CD4-positive, alpha-beta T cell treated with Interferon gamma for 1 hour (primary cell): ENCODE data around the gene PHC2.
A peak's percentile ranks its signal among the peaks of the same experiment; 100 is the strongest.

Source experiments
- DNase-seq: peaks from one replicate; pipeline ENCODE4 v3.0.0-alpha.2; 2020

PHC2 gene

DNA sequence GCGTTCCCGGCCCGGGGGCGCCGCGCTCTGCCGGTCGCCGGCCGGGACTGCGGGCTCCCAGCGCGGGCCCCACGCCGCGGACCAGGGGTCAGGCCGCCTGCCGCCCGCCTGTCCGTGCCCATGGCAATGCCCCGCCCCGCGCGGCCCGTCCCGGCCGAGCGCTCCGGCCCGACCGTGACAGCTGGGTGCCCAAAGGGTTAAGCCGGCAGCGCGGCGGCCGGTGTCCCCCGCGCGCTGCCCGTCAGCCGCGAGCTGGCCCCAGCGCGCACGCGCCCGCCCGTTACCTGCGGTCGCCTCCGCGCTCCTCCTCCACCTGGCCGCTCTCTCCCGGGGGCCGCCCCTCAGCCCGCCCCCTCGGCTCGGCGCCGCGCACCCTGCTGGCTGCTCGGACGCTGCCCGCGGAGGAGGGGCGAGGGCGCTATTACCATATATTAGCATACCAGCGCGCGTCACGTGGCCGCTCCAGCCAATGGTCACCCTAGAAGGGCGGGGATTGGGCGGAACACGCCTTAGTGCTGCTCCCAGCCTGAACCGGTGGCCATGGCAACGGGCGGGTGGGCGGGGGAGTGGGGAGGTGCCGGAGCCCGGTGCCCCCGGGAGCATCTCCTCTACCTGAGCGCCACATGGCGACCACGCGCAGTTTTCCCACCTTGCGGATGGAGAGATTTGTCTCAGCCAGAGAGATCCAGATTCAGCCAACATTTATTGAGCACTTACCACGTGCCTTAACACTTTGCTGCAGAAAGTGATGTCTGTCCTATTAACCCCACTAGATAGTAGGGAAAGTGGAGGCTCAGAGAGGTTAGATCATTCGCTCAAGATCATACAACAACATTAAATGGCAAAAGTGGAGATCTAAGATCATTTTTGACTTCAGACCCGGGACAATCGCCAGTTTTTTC lies at the start of gene PHC2:
Gene PHC2, minus strand, starts transcription at position 404 of the 902 bp plus-strand sequence. CDS start 55,556 bp downstream, outside the sequence.
- peak; percentile 95 for DNase-seq

- DNase-seq: no peak
Measured at GRCh38 chr1:33477451-33477850, 46.6 kb upstream of the PHC2 start.

DNA sequence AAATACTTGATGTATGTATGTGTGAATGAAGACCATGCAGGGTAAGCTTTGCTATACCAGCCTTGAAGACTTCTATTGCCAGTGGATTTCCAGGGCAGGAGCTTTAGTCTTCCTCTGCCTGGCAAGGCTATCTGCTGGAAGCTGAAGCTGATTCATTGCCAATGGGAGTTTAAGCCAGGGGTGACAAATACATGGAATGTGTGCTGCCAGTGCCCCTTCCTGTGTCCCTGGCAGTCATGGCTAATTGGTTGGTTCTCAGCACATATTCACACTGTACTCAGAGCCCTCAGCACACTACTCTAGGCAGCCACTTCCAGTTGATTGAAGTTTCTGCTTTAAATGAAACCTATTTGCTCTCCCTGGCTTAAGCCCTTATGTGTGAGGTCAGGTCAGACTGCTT lies 43.0 kb upstream of the PHC2 start:
- DNase-seq: no peak

GRCh38 chr1:33472269-33472980 lies 41.5 kb upstream of the PHC2 start, which contains the start of gene ZSCAN20:
ZSCAN20 (plus strand) TSS chr1:33472645; CDS start chr1:33479289, 6,644 bp downstream.
- DNase-seq: peak; percentile 85

GRCh38 chr1:33471416-33471815 lies 40.5 kb upstream of the PHC2 start:
- no peak for DNase-seq

- peak; percentile 56 for DNase-seq
Measured at GRCh38 chr1:33470495-33471012, 39.7 kb upstream of the PHC2 start.

GRCh38 chr1:33469691-33470090 lies 38.8 kb upstream of the PHC2 start:
- no peak for DNase-seq

DNA sequence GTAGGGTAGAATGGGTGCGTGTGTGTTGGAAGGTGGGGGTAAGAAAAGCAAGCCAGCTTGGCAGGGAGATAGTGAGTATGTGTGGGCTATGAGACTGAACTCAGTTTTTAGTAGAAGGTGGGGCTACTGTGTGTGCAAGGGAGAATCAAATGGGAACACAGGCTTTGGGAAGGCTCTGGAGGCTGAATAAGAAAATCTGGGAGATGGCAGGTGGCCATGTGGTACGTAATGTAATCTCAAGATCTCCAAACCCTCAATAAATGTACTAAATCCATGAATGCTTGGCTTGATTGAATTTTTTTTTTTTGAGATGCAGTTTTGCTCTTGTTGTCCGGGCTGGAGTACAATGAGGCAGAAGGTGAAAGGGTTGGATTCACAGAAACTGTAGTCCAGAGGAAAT lies 38.1 kb upstream of the PHC2 start:
- no peak for DNase-seq

DNA sequence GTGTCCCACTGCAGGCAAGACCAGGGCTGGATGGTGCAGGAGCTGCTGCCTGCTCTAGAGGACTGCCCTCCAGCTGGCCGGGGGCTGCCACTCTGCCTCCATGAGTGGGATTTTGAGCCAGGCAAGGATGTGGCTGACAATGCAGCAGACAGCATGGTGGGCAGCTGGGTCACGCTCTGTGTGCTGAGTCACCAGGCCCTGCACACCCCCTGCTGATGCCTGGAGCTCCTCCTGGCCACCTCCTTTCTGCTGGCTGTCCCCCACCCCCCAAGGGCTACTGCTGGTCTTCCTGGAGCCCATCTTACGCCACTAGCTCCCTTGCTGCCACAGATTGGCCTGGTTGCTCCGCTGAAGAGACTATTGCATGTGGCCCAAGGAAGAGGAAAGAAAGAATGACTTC lies 37.6 kb upstream of the PHC2 start:
- DNase-seq: no peak

DNA sequence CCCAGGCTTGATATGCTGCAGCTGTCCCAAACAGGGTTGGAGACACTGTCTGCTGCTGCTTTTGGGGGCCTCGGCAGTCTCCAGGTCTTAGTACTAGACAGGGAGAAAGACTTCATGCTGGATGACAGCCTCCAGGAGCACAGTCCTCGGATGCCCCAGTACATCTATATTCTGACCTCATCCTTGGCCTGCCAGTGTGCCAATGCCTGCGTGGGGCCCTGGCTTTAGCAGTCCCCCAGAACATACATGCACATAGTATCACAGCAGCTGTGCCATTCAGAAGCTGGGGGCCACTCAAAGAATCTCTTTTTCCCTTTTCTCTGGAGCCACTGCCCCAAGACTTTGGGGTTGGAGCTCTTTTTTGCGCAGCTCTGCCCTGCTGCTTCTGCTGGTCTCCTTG lies 37.1 kb upstream of the PHC2 start:
- no peak for DNase-seq

DNA sequence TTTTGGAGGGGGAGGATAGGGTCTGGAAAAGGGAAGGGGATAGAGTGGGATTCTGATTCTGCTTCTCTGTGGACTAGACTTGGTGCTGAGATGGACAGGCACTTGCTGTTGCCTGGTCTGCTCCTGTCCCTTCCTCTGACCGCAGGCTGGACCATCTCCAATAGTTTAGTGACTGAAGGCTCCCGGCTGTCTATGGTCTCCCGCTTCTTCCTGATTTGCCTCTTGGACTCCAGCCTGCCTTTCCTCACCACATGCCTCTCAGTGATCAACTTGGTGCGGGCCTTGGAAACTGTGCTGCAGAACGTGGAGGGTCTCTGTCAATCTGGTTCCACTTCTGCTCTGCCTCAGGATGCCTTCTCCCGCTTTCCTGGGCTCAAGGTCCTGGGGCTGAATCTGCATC lies 35.3 kb upstream of the PHC2 start:
- no peak for DNase-seq

- DNase-seq: no peak
Measured at GRCh38 chr1:33465316-33465715, 34.4 kb upstream of the PHC2 start.

DNA sequence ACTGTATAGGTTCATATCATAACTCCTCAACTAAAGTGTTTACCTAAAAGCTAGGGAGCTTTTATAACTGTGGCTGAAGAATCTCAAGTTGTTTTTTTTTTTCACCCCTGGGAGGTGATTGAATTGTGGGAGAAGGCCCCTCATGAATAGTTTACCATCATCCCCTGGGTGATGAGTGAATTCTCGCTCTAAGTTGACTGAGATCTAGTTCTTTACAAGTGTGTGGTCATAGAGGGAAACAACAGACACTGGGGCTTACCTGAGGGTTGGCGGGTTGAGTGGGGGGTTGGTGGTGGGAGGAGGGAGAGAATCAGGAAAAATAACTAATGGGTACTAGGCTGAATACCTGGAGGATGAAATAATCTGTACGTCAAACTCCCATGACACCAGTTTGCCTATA lies 33.7 kb upstream of the PHC2 start:
- no peak for DNase-seq

- DNase-seq: no peak
Measured at GRCh38 chr1:33462405-33463164, 31.7 kb upstream of the PHC2 start.

DNA sequence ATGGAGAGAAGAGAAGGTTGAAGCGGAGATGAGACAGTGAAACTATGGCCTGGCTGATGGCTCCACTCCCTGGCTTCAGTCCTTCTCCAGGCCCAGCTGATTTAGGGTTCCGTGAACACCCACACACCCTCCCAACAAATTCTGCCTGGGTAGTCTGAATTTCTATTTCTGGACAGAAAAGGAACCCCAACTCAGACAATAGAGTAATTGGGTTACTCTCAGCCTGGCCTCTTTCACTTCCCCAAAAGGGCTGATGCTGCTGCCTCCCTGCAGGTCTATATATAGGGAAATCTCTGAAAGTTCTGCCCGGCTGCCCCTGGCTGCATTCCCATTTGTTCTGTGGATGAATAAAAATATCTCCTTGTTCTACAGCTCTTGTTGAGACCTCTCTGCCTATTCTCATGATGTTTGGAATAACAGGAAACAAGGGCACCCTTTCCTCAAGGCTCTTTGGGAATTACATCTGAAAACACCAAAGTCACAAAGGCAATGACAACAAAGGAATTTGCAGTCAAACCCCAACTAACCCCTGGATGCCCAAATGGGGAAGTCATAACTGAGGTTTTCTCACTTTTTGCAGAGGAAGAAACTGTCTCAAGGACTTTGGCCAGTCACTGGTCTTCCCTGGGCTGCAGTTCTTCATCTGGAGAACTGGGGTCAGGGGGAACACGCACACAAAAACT lies 30.2 kb upstream of the PHC2 start:
- DNase-seq: peak; percentile 44

- no peak for DNase-seq
Measured at GRCh38 chr1:33460144-33460543, 29.2 kb upstream of the PHC2 start.

DNA sequence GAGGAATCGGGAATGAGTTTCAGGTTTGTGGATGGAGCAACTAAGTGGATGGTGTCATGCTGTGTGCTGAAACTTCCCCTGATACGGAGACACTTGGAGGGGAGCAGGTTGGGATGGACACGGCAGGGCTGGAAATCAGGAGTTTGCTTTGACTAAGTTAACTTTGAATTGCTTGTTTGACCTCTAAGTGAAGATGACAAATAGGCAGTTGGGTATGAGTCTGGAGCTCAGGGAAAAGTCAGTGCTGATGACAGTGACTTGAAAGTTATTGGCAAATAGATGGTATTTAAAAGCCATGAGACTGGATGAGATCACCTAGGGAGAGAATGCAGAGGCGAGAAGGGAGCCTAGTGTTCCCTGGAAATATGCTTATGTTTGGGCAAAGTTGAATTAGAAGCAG lies 28.8 kb upstream of the PHC2 start:
- no peak for DNase-seq

GRCh38 chr1:33456502-33456886 lies 25.6 kb upstream of the PHC2 start:
- no peak for DNase-seq

GRCh38 chr1:33455539-33456501 lies 24.9 kb upstream of the PHC2 start:
- DNase-seq: peak; percentile 31

DNA sequence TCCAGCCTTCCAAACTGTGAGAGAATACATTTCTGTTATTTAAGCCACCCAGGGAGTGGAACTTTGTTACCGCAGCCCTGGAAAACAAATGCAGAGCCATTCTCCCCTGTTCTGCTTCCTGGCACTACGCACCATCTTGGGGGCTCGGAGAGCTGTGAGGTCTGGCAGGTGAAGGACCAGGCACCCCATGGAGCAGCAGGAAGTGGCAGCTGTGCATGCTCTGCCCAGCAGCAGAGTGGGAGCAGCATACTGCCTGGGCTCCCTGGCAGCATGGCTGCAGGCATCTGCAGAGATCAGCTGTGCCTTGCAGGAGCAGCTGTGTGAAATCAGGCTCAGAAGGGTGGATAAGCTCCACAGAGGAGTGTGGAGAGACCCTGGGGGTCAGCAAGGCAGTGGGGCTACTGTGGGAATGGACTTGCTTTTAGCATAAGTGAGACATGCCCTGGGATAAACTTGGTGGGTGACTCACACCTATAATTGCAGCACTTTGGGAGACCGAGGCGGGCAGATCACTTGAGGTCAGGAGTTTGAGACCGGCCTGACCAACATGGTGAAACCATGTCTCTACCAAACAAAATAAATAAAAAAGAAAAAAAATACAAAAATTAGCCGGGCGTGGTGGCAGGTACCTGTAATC lies 23.9 kb upstream of the PHC2 start:
- DNase-seq: no peak

DNA sequence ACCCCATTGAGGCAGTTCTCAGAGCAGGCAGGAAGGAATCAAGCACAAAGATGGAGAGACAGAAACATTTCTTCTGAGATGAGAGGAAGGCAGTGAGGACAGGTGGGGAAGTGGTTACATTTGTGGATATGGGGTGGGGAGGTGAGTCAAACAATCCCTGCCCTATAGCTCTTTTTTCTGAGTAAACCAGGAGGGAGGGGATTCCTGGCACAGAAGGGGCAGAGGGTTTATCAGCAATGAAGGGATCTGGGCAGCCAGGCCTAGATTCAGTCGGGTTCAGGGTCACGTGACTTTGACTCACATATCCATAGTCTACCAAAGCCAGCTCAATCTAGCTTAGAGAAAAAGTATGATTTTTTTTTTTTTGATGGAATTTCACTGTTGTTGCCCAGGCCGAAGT lies 15.7 kb upstream of the PHC2 start:
- no peak for DNase-seq
